ENCODE measurements around the gene SLC35F4.

Gene SLC35F4

DNA sequence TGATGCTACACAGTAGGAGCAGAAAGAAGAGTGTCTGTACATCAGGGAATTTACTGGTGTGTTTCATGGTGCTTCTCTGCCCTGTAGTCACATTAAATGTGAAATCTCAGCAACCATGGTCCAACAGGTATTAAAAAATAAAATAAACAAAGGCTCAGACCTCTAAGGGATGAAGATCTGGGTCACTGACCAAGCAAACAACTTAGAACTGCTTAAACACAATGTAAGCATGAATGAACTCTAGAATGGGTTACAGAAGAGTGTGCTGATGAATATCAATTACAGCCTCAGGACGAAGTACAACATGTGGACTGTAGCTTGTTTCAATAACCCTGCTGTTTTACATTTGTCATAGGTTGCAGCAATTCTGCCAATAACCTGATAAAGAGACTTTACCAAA lies 47.4 kb downstream of the SLC35F4 start:
- in situ Hi-C loops (cut with MboI; ENCODE audit: low pct_unique_long_range_greater_than_20kb, low sequenced_read_pairs, unreplicated experiment): no loop called here
- TF ChIP-seq, protein P1, sequence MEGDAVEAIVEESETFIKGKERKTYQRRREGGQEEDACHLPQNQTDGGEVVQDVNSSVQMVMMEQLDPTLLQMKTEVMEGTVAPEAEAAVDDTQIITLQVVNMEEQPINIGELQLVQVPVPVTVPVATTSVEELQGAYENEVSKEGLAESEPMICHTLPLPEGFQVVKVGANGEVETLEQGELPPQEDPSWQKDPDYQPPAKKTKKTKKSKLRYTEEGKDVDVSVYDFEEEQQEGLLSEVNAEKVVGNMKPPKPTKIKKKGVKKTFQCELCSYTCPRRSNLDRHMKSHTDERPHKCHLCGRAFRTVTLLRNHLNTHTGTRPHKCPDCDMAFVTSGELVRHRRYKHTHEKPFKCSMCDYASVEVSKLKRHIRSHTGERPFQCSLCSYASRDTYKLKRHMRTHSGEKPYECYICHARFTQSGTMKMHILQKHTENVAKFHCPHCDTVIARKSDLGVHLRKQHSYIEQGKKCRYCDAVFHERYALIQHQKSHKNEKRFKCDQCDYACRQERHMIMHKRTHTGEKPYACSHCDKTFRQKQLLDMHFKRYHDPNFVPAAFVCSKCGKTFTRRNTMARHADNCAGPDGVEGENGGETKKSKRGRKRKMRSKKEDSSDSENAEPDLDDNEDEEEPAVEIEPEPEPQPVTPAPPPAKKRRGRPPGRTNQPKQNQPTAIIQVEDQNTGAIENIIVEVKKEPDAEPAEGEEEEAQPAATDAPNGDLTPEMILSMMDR (IDR thresholded peaks at IDR 0.05; ENCODE audit: extremely low read depth, insufficient read depth, missing control alignments): no peak
- no peak for DNase-seq (ENCODE audit: low spot score)

DNA sequence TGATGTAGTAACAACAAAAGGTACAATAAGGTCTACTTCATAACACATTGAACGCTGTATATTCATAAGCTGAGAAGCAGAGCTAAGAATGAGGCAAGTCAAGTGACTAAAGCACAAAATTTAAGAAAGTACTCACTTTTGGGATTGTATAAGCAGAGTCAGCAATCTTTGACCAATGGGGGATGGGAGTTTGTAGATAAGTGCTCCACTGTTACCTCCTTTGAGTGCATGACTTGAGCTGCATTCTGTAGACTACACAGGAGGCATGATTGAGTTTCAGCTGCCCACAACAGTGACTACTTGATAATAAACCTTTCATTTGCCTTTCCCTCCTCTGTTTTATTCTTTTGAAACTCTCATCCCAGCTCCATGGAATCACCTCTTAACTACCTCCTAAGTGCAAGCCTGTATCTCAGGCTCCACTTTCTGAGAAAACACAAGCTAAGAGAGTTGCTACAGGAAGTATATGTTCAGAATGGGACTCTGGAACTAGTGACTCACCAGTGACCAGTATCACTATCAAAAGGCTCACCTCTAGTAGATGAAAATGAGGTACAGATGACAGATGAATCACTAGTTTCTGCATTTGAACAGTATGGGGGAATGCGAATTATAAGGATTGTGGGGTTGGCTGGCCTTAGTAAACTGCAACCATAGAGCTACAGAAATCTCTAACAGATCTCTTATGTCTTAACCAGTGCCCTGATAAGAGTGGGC lies 49.2 kb downstream of the SLC35F4 start:
- in situ Hi-C loops (cut with MboI; ENCODE audit: low pct_unique_long_range_greater_than_20kb, low sequenced_read_pairs, unreplicated experiment): no loop called here
- TF ChIP-seq, protein P1 (IDR thresholded peaks at IDR 0.05; ENCODE audit: extremely low read depth, insufficient read depth, missing control alignments): no peak
- no peak for DNase-seq (ENCODE audit: low spot score)

DNA sequence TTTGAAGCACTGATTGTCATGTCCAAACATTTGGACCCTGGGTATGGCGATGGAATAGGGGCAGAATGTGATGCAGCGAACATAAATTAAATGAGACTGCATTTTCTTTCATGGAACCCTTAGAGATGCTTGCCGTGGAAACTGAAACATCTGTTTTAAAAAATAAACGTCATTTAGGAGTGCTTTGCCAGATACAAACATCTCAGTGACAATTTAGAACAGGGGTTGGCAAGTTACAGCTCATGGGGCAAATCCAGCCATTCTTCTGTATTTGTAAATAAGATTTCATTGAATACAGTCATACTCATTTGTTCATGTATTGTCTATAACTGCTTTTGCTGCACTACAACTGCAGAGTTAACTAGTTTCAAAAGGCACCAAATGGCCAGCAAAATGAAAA lies 51.2 kb downstream of the SLC35F4 start:
- TF ChIP-seq, protein P1 (IDR thresholded peaks at IDR 0.05; ENCODE audit: extremely low read depth, insufficient read depth, missing control alignments): no peak
- in situ Hi-C loops (cut with MboI; ENCODE audit: low pct_unique_long_range_greater_than_20kb, low sequenced_read_pairs, unreplicated experiment): no loop called here
- no peak for DNase-seq (ENCODE audit: low spot score)

DNA sequence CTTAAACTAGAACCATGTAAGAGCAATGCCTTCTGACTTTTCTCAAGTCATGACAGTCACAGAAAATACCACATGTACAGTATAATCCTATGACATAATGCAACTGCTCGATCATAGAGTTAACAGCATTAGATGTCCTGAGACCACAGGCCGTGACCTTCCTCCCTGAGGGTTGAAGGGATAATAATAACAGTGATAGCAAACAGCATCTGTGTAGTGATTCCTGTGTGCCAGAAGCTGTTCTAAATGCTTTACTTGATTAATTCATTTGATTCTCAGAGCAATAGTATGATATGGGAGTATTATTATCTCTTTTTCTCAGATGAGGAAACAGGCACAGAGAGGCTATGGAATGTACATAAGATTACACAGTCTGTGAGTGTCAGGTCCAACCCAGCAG lies 53.2 kb downstream of the SLC35F4 start:
- DNase-seq (ENCODE audit: low spot score): no peak
- in situ Hi-C loops (cut with MboI; ENCODE audit: low pct_unique_long_range_greater_than_20kb, low sequenced_read_pairs, unreplicated experiment): no loop called here
- TF ChIP-seq, protein P1 (IDR thresholded peaks at IDR 0.05; ENCODE audit: extremely low read depth, insufficient read depth, missing control alignments): no peak

DNA sequence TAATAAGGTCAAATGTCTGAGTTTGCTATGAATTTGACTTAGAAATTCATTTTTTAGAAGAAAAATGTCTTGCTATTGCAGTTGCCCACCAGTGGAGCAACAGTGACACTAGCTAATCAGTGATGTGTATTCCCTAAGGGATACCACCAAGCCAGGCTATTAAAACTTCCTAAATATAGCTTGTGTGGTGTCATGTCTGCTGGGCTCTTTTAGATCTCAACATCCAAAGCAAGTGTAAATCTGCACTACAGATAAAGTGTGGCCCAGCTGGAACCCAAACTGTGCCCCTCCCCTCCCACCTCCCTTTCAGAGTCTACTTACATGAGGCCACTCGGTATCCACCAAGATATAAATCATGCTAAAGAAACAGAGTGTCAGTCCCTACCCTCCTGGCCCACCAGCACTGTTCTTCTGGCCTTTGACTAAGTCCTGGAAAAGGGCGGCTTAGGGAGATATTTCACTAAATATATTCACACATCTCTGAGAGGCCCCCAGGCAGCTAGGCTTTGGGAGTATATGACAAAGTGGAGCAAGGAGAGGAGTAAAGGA lies 53.8 kb downstream of the SLC35F4 start:
- no peak for DNase-seq (ENCODE audit: low spot score)
- in situ Hi-C loops (cut with MboI; ENCODE audit: low pct_unique_long_range_greater_than_20kb, low sequenced_read_pairs, unreplicated experiment): no loop called here
- TF ChIP-seq, protein P1 (IDR thresholded peaks at IDR 0.05; ENCODE audit: extremely low read depth, insufficient read depth, missing control alignments): no peak

DNA sequence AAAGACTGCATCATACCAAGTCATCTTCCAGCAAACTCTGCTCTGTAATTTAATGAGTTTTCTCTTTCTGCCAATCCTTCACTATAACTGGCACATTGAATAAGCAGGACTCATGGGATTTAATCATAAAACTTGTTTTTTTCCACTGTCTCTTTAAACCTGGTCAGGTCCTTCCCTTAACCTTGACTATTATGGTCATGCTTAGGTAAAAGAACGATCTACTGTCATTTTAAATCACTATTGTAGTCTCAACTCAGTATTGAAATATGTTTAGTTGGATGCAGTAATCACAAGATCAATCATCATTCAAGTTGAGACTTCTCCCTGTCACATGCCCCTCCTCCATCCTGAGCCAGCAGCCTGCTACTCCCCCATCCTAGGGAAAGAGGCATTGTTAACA lies 56.1 kb downstream of the SLC35F4 start:
- in situ Hi-C loops (cut with MboI; ENCODE audit: low pct_unique_long_range_greater_than_20kb, low sequenced_read_pairs, unreplicated experiment): no loop called here
- TF ChIP-seq, protein P1 (IDR thresholded peaks at IDR 0.05; ENCODE audit: extremely low read depth, insufficient read depth, missing control alignments): no peak
- no peak for DNase-seq (ENCODE audit: low spot score)
